Measurements from ENCODE around the gene KRTAP23-1. TPM values are rescaled to one million over a fixed set of nuclear protein-coding genes. Genes with fewer than 3 reads are reported as not detected.

The KRTAP23-1 gene
- total RNA-seq, 1 donor from 2014 or later = not detected

- H3K27ac Mint-ChIP-seq = no peak overlapping the region
- DNase-seq (ENCODE audit: low spot score in 2 of 2, unreplicated experiment in 2 of 2) = no peak
- H3K9me3 Mint-ChIP-seq = peaks cover 12% of the 10 kb centered on the region
- TF ChIP-seq CTCF (IDR thresholded peaks at IDR 0.05; ENCODE audit: unreplicated experiment) = peak; percentile 92
- no peak overlapping the region for H3K4me3 Mint-ChIP-seq
- peaks cover 3% of the 10 kb centered on the region for H3K27me3 Mint-ChIP-seq (ENCODE audit: low read depth)
- H3K4me1 Mint-ChIP-seq = peaks cover 3% of the 10 kb centered on the region
- no peaks in the 10 kb centered on the region for H3K36me3 Mint-ChIP-seq
These were observed 7.5 kb downstream of the KRTAP23-1 start for GRCh38 chr21:30340714-30341573.

- H3K36me3 Mint-ChIP-seq = no peaks in the 10 kb centered on the region
- H3K9me3 Mint-ChIP-seq = no peaks in the 10 kb centered on the region
- DNase-seq (ENCODE audit: low spot score in 2 of 2, unreplicated experiment in 2 of 2) = no peak
- TF ChIP-seq CTCF (IDR thresholded peaks at IDR 0.05; ENCODE audit: unreplicated experiment) = no peak
- peaks cover 5% of the 10 kb centered on the region for H3K27me3 Mint-ChIP-seq (ENCODE audit: low read depth)
- H3K27ac Mint-ChIP-seq = no peak overlapping the region
- peaks cover 3% of the 10 kb centered on the region for H3K4me1 Mint-ChIP-seq
- H3K4me3 Mint-ChIP-seq = no peak overlapping the region
These were observed 9.7 kb downstream of the KRTAP23-1 start for GRCh38 chr21:30338717-30339116.

- H3K9me3 Mint-ChIP-seq = no peaks in the 10 kb centered on the region
- H3K36me3 Mint-ChIP-seq = no peaks in the 10 kb centered on the region
- H3K4me1 Mint-ChIP-seq = peaks cover 3% of the 10 kb centered on the region
- no peak for DNase-seq (ENCODE audit: low spot score in 2 of 2, unreplicated experiment in 2 of 2)
- H3K4me3 Mint-ChIP-seq = no peak overlapping the region
- H3K27me3 Mint-ChIP-seq (ENCODE audit: low read depth) = peaks cover 2% of the 10 kb centered on the region
- no peak overlapping the region for H3K27ac Mint-ChIP-seq
- TF ChIP-seq CTCF (IDR thresholded peaks at IDR 0.05; ENCODE audit: unreplicated experiment) = no peak
These were observed 10.6 kb downstream of the KRTAP23-1 start for GRCh38 chr21:30337772-30338171.

- Mint-ChIP-seq H3K27me3 (ENCODE audit: low read depth) (peaks cover 2% of the 10 kb centered on the region), H3K9me3 (no peaks in the 10 kb centered on the region), H3K27ac (no peak within 1 kb of the TSS), H3K36me3 (no peaks in the 10 kb centered on the region), H3K4me3 (no peak within 1 kb of the TSS), H3K4me1 (peaks cover 3% of the 10 kb centered on the region)
- no peak for DNase-seq (ENCODE audit: low spot score in 2 of 2, unreplicated experiment in 2 of 2)
- no peak for TF ChIP-seq CTCF (IDR thresholded peaks at IDR 0.05; ENCODE audit: unreplicated experiment)
These were observed 11.1 kb downstream of the KRTAP23-1 start, which contains the start of gene KRTAP27-1 for GRCh38 chr21:30337276-30337744. Gene KRTAP27-1 (minus strand): TSS chr21:30337694. CDS start chr21:30337668, 26 bp downstream.

- no peak overlapping the region for H3K4me3 Mint-ChIP-seq
- no peaks in the 10 kb centered on the region for H3K9me3 Mint-ChIP-seq
- no peak for DNase-seq (ENCODE audit: low spot score in 2 of 2, unreplicated experiment in 2 of 2)
- peaks cover 3% of the 10 kb centered on the region for H3K4me1 Mint-ChIP-seq
- peaks cover 2% of the 10 kb centered on the region for H3K27me3 Mint-ChIP-seq (ENCODE audit: low read depth)
- no peak for TF ChIP-seq CTCF (IDR thresholded peaks at IDR 0.05; ENCODE audit: unreplicated experiment)
- no peak overlapping the region for H3K27ac Mint-ChIP-seq
- H3K36me3 Mint-ChIP-seq = no peaks in the 10 kb centered on the region
These were observed 11.8 kb downstream of the KRTAP23-1 start for GRCh38 chr21:30336596-30336995.
